ENCODE results near the gene PITPNC1.

GRCh38 chr17:67485666-67486065, 108.6 kb downstream of the PITPNC1 start:
- TF ChIP-seq CTCF (conservative IDR thresholded peaks at IDR 0.05 in 1 of 2, IDR thresholded peaks at IDR 0.05 in 1 of 2; ENCODE audit: low read depth in 1 of 2, low read length in 2 of 2) = no peak
- no peak for TF ChIP-seq EZH2 (IDR thresholded peaks at IDR 0.05; ENCODE audit: low read length, missing control alignments)

All from fibroblast of lung (primary cell).